Stomach smooth muscle (tissue), 2 donors: ENCODE data around the gene TMEM59L.
A peak's percentile ranks its signal among the peaks of the same experiment; 100 is the strongest.

Source experiments
- H3K27ac ChIP-seq: one replicate; pipeline ENCODE4 v1.7.0; 2013; ENCODE audit warnings: mild to moderate bottlenecking, low read length, inconsistent platforms
- H3K27me3 ChIP-seq, 2 donors: one replicate each; pipeline ENCODE4 v1.7.0; 2013; ENCODE audit warnings: low read length in 2 of 2; ENCODE audit not compliant: insufficient read depth in 2 of 2, control insufficient read depth in 1 of 2
- H3K36me3 ChIP-seq, 2 donors: one replicate each; pipeline ENCODE4 v1.7.0; 2013; ENCODE audit warnings: low read length in 2 of 2; ENCODE audit not compliant: control insufficient read depth in 2 of 2, insufficient read depth in 2 of 2
- H3K4me1 ChIP-seq: one replicate; pipeline ENCODE4 v1.7.0; 2013; ENCODE audit warnings: low read length; ENCODE audit not compliant: control insufficient read depth, insufficient read depth
- H3K4me3 ChIP-seq, 2 donors: one replicate each; pipeline ENCODE4 v1.7.0; 2013; ENCODE audit warnings: low read length in 2 of 2
- H3K9ac ChIP-seq, 2 donors: one replicate each; pipeline ENCODE4 v1.7.0; 2013; ENCODE audit warnings: low read length in 2 of 2, mild to moderate bottlenecking in 1 of 2
- H3K9me3 ChIP-seq, 2 donors: one replicate each; pipeline ENCODE4 v1.7.0; 2013; ENCODE audit warnings: low read length in 2 of 2; ENCODE audit not compliant: control insufficient read depth in 2 of 2
- donor health status: healthy.
- donor health status: Pancreatic carcinoma.

TMEM59L gene

GRCh38 chr19:18653853-18654252 lies 41.2 kb downstream of the TMEM59L start:
- no peak overlapping the region for H3K27ac ChIP-seq
- H3K9ac ChIP-seq, result no peak overlapping the region
- H3K27me3 ChIP-seq, result no peaks in the 10 kb centered on the region
- H3K9me3 ChIP-seq, result no peaks in the 10 kb centered on the region
- no peak overlapping the region for H3K4me3 ChIP-seq
- no peaks in the 10 kb centered on the region for H3K36me3 ChIP-seq
- H3K4me1 ChIP-seq, result peaks cover 58% of the 10 kb centered on the region

- H3K27ac ChIP-seq, result no peak overlapping the region
- no peaks in the 10 kb centered on the region for H3K9me3 ChIP-seq
- no peak overlapping the region for H3K9ac ChIP-seq
- peaks cover 57% of the 10 kb centered on the region for H3K4me1 ChIP-seq
- H3K36me3 ChIP-seq, result no peaks in the 10 kb centered on the region
- no peak overlapping the region for H3K4me3 ChIP-seq
- no peaks in the 10 kb centered on the region for H3K27me3 ChIP-seq
Observed at GRCh38 chr19:18654469-18654868, 41.8 kb downstream of the TMEM59L start.

- Histone ChIP-seq H3K27ac (no peak overlapping the region), H3K4me1 (peaks cover 51% of the 10 kb centered on the region), H3K27me3 (no peaks in the 10 kb centered on the region), H3K4me3 (no peak overlapping the region), H3K9ac (no peak overlapping the region), H3K36me3 (no peaks in the 10 kb centered on the region), H3K9me3 (no peaks in the 10 kb centered on the region)
Observed at GRCh38 chr19:18655173-18655844, 42.6 kb downstream of the TMEM59L start.

- no peaks in the 10 kb centered on the region for H3K27me3 ChIP-seq
- peaks cover 45% of the 10 kb centered on the region for H3K4me1 ChIP-seq
Observed at GRCh38 chr19:18656337-18657086, 43.8 kb downstream of the TMEM59L start.

GRCh38 chr19:18657590-18658365 lies 45.1 kb downstream of the TMEM59L start:
- no peaks in the 10 kb centered on the region for H3K27me3 ChIP-seq
- H3K9me3 ChIP-seq, result peaks cover 0 to 3% of the 10 kb centered on the region in 2 donors
- peak overlapping the region; percentile 58 for H3K27ac ChIP-seq
- H3K4me1 ChIP-seq, result peaks cover 44% of the 10 kb centered on the region
- peak overlapping the region in 1 of 2 donors; percentile 60 for H3K9ac ChIP-seq
- no peak overlapping the region for H3K4me3 ChIP-seq
- peaks cover 0 to 8% of the 10 kb centered on the region in 2 donors for H3K36me3 ChIP-seq

More at GRCh38 chr19:18656337-18657086, 43.8 kb downstream of the TMEM59L start:
- H3K9ac ChIP-seq, result peak overlapping the region; percentile 42 to 60
- H3K36me3 ChIP-seq, result peaks cover 0 to 4% of the 10 kb centered on the region in 2 donors
- H3K4me3 ChIP-seq, result no peak overlapping the region
- H3K9me3 ChIP-seq, result no peaks in the 10 kb centered on the region
- H3K27ac ChIP-seq, result no peak overlapping the region

- H3K36me3 ChIP-seq, result peaks cover 0 to 8% of the 10 kb centered on the region in 2 donors
- peaks cover 0 to 3% of the 10 kb centered on the region in 2 donors for H3K9me3 ChIP-seq
- H3K4me3 ChIP-seq, result no peak overlapping the region
- H3K4me1 ChIP-seq, result peaks cover 51% of the 10 kb centered on the region
- peak overlapping the region; percentile 33 to 36 for H3K9ac ChIP-seq
- H3K27ac ChIP-seq, result peak overlapping the region; percentile 58
- H3K27me3 ChIP-seq, result no peaks in the 10 kb centered on the region
Observed at GRCh38 chr19:18658366-18658855, 45.7 kb downstream of the TMEM59L start.

GRCh38 chr19:18659281-18660050 lies 46.8 kb downstream of the TMEM59L start:
- Histone ChIP-seq H3K4me1 (peaks cover 57% of the 10 kb centered on the region), H3K9ac (peak overlapping the region in 1 of 2 donors; percentile 36), H3K36me3 (peaks cover 0 to 8% of the 10 kb centered on the region in 2 donors)

GRCh38 chr19:18660051-18660910 lies 47.6 kb downstream of the TMEM59L start:
- Histone ChIP-seq H3K4me1 (peaks cover 57% of the 10 kb centered on the region), H3K27ac (peak overlapping the region; percentile 58), H3K9me3 (peaks cover 0 to 3% of the 10 kb centered on the region in 2 donors), H3K4me3 (peak overlapping the region in 1 of 2 donors; percentile 29), H3K9ac (peak overlapping the region in 1 of 2 donors; percentile 36), H3K36me3 (peaks cover 0 to 8% of the 10 kb centered on the region in 2 donors), H3K27me3 (no peaks in the 10 kb centered on the region)

More at GRCh38 chr19:18659281-18660050, 46.8 kb downstream of the TMEM59L start:
- peak overlapping the region in 1 of 2 donors; percentile 29 for H3K4me3 ChIP-seq
- H3K27ac ChIP-seq, result peak overlapping the region; percentile 58
- H3K27me3 ChIP-seq, result no peaks in the 10 kb centered on the region
- peaks cover 0 to 3% of the 10 kb centered on the region in 2 donors for H3K9me3 ChIP-seq

GRCh38 chr19:18660939-18661670 lies 48.4 kb downstream of the TMEM59L start:
- peak overlapping the region; percentile 58 for H3K27ac ChIP-seq
- no peaks in the 10 kb centered on the region for H3K27me3 ChIP-seq
- H3K4me1 ChIP-seq, result peaks cover 63% of the 10 kb centered on the region
- H3K9me3 ChIP-seq, result peaks cover 0 to 3% of the 10 kb centered on the region in 2 donors
- no peak overlapping the region for H3K4me3 ChIP-seq
- peaks cover 0 to 8% of the 10 kb centered on the region in 2 donors for H3K36me3 ChIP-seq
- H3K9ac ChIP-seq, result no peak overlapping the region
